Right cardiac atrium (tissue), 5 donors: ENCODE data around the gene E2F6. TPM values are rescaled to one million over a fixed set of nuclear protein-coding genes. Genes with fewer than 3 reads are reported as not detected.
"Not testable (repeated sequence)": the region's sequence is repeated elsewhere in the genome, so short reads cannot be mapped to it uniquely, and the experiment has no call there.

ENCODE experiments used
- ATAC-seq, 2 donors: fragments of 200-7000 bp; cut with Tn5 transposase; one replicate each; pipeline versions ENCODE4 v1.8.0 to v1.9.1; 2020; ENCODE audit warnings: moderate library complexity in 2 of 2, mild to moderate bottlenecking in 1 of 2
- DNase-seq, 3 donors: peaks; one replicate each; pipeline ENCODE4 v3.0.0-alpha.2; 2020
- H3K27ac ChIP-seq: one replicate; pipeline ENCODE4 v1.5.1; 2013; ENCODE audit warnings: mild to moderate bottlenecking, low read length, control low read depth, moderate library complexity
- H3K27me3 ChIP-seq: one replicate; pipeline ENCODE4 v1.6.1; 2013; ENCODE audit not compliant: control insufficient read depth, insufficient read depth
- H3K4me1 ChIP-seq: one replicate; pipeline ENCODE4 v1.6.1; 2013; ENCODE audit warnings: low read length; ENCODE audit not compliant: control insufficient read depth, insufficient read depth
- H3K4me3 ChIP-seq: one replicate; pipeline ENCODE4 v1.5.1; 2013; ENCODE audit warnings: low read length, control low read depth
- H3K9me3 ChIP-seq: one replicate; pipeline ENCODE4 v1.6.1; 2013; ENCODE audit warnings: low read length; ENCODE audit not compliant: control insufficient read depth
- WGBS: extraction: QIAGEN DNeasy Blood & Tissue Kit; methylation state at CpG from one replicate; pipeline ENCODE4 v1.1.7; 2013; 5-methylcytosine and 5-hydroxymethylcytosine counted together
- intact Hi-C, 4 donors: fragments of 100-400 bp; cut with DNase I; formaldehyde crosslinking; loops; one replicate each; pipeline versions ENCODE4 v1.11.0 to v1.14.0; 2022 to 2023
- polyA plus RNA-seq: library from polyadenylated mRNA; stranded (reverse); fragments of 200-250 nt; gene quantifications from one replicate; pipeline ENCODE4 v1.2.3, GENCODE V29; 2013
- total RNA-seq, 4 donors: library from RNA; stranded (reverse); fragmentation: NEBNext Ultra II Directional; extraction: Animal tissue kit (Norgen Biotek cat#: 25700); gene quantifications; one replicate each; pipeline ENCODE4 v1.2.1, GENCODE V29; 2021
- donor health status: healthy with polysubstance abuse.
- donor health status: DM: no; HTN: yes; CAD: no.
- donor health status: DM: no; HTN: no; CAD: no.
- donor health status: DM: no; HTN: yes; CAD: no; lungs with severe emphysema.
- donor health status: DM: yes; HTN: yes; CAD: no.

Gene E2F6
- total and polyA plus RNA-seq, 5 donors = 10.9 to 19.9 (median 15.9) TPM

DNA sequence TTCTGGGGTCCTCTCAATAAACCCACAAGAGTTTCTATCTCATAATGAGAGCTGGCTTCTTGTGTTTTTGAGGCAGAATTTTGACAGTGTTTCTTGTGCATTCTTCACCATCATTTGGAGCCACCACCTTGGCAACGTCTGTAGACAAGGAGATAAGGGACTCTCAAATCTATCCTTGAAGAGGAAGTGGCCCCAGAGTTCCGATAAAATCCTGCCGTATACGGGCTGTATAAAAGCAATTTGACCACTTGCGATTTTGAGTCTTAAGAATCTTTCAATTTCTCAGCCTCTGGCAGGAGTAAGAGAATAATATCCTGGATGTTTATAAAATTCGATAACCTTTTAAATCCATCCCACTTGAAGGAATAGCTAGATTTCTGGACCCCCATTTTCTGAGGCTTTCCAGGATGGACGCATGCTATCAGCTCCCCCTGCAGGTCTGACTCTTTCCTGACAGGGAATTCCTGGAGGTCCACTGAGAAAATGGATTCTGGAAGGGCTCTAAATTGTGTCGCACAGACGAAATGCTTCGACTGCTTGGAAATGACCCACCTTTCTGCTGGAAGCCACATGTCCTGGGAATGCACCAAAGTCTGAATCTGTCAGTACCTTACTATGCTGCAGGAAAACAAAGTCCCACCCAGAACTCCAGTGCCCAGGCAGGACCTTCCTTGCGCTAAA is 54.1 kb downstream of the E2F6 start:
- DNase-seq (peak in 2 of 3 donors; percentile 56 to 69), ATAC-seq (peak; percentile 70 to 73)
- Histone ChIP-seq H3K27ac (no peak overlapping the region), H3K27me3 (no peaks in the 10 kb centered on the region), H3K4me1 (no peaks in the 10 kb centered on the region), H3K4me3 (peak overlapping the region; percentile 37), H3K9me3 (no peaks in the 10 kb centered on the region)
- intact Hi-C loops = loop anchor here (1.0 to 10.0 kb wide), 6 partner anchors 70 to 280 kb away; partner anchors contain the start of gene ROCK2 (in 1 of the 4)
- WGBS = 18% methylated on average over 11 of the region's 11 CpGs

DNA sequence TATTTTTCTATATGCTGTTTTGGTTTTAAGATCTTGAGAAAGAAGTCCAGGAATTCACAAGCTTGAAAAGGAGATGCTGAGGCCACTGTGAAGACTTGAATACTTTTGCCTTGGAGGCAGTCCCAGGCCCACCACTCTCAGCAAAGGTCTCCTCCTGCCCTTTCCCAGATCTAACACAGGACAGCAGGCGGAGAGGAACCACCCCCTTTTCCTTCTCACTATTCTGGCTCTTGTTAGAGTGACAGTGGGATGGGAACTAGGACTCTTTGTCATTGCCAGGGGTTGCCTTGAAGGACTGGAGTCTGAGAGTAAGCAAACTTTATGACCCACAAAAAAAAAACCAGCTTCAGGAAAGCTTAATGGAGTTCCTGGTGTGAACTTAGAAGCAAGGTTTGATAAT is 54.7 kb downstream of the E2F6 start:
- 78% methylated on average over 1 of the region's 1 CpG for WGBS
- no peak for DNase-seq
- no peaks in the 10 kb centered on the region for H3K27me3 ChIP-seq
- ATAC-seq = peak; percentile 25 to 39
- no peaks in the 10 kb centered on the region for H3K4me1 ChIP-seq
- H3K9me3 ChIP-seq = no peaks in the 10 kb centered on the region
- no peak overlapping the region for H3K27ac ChIP-seq
- intact Hi-C loops = loop anchor here (5.0 to 10.0 kb wide), 4 partner anchors 69 to 279 kb away; partner anchors contain the start of gene ROCK2 (in 1 of the 4)
- H3K4me3 ChIP-seq = peak overlapping the region; percentile 37

DNA sequence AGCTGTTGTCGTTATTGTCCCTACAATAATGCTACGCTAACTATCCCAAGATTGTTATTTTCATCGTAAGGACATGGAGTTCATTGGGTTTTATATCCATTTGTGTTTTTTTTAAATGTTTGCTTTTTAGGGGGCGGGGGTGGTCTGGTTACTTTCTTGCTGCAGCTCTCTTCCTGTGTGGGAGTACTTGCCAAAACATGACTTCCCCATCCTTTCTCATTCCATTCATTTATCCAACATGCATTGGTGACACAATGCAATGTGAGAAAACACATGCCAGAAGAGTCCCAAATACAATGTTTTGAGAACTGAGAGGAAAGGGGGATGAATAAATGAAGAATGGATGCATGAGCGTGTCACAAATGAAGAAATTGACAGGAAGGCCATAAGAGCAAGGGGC is 55.9 kb downstream of the E2F6 start:
- H3K27me3 ChIP-seq = no peaks in the 10 kb centered on the region
- peaks cover 2% of the 10 kb centered on the region for H3K4me1 ChIP-seq
- ATAC-seq (no peak), DNase-seq (no peak)
- H3K4me3 ChIP-seq = no peak overlapping the region
- no peaks in the 10 kb centered on the region for H3K9me3 ChIP-seq
- H3K27ac ChIP-seq = no peak overlapping the region
- 85% methylated on average over 5 of the region's 5 CpGs for WGBS
- intact Hi-C loops = loop anchor here (5.0 to 10.0 kb wide), 4 partner anchors 68 to 278 kb away; partner anchors contain the start of gene ROCK2 (in 1 of the 4)

DNA sequence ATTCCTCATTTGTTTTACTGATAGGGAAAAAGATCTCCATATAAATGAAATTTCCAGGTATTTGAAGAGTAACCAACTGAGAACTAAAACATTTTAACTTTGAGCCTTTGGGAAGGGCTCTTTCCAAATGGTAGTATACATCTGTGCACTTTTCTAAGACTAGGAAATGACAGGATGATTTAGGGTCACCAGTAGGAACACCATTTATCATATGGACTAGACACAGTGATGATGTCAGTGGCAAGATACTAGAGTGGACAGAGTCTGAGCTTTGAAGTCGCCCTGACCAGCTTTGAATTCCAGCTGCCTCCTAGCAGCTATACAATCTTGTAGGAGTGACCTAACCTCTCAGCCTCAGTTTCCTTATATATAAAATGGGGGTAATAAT is 56.4 kb downstream of the E2F6 start:
- Histone ChIP-seq H3K4me3 (no peak overlapping the region), H3K27me3 (no peaks in the 10 kb centered on the region), H3K4me1 (peaks cover 2% of the 10 kb centered on the region), H3K9me3 (no peaks in the 10 kb centered on the region), H3K27ac (no peak overlapping the region)
- DNase-seq (no peak), ATAC-seq (no peak)
- intact Hi-C loops = loop anchor here in 2 of 4 donors (5.0 to 10.0 kb wide), 2 partner anchors 65 to 177 kb away; partner anchors contain the start of gene ROCK2 (in 1 of the 2)
- 98% methylated on average over 1 of the region's 1 CpG for WGBS

DNA sequence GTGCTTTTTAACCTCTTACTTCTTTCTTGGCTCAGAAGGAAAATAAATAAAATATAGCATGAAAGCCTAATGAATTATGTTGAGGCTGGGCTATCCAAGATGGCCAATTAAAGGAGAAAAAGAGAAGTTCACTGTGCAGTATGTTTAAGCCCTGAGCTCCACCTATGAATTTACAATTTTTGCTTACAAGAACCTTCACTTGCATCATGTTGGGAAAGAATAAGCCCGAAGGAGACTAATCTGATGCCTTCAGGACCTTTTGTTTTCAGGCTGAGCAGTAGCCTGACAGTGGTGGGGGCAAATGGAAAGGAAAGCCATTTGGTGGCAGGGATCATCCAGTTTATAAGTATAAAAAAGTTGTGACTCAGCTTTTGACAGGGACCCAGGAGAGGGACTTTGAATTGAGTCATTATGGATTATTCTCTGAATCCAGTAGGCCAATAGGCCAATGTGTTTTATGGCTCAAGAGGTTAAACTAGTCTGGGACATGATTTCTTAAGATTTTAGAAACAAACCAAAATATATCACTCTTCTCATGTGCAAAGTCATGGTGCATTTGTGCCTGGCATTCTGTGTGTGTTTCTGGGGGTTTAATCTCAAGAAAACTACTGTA is 56.9 kb downstream of the E2F6 start:
- DNase-seq (no peak), ATAC-seq (no peak)
- Histone ChIP-seq H3K27me3 (no peaks in the 10 kb centered on the region), H3K27ac (no peak overlapping the region), H3K4me1 (peaks cover 2% of the 10 kb centered on the region), H3K9me3 (no peaks in the 10 kb centered on the region), H3K4me3 (no peak overlapping the region)
- whole genome bisulfite sequencing = 80% methylated on average over 1 of the region's 1 CpG
- intact Hi-C loops = loop anchor here in 2 of 4 donors (5.0 to 10.0 kb wide), 2 partner anchors 64 to 177 kb away; partner anchors contain the start of gene ROCK2 (in 1 of the 2)

DNA sequence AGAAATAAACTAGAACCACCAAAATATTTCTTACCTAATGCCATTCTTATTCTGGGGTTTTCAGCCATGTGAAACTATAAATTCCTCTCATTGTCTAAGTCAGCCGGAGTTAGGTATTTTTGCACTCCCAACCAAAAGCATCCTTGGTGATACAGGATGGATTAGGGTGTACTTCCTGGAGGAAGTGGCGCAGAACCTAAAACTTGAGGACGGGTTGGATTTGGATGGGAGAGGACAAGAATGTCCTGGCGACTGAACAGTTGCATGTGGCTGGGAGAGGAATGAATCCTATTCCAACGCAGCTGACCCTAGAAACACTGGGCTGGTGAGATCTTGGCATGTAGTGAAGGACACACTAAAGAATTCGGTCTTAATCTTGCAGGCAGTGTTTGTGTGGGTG is 58.5 kb downstream of the E2F6 start:
- DNase-seq (no peak), ATAC-seq (no peak)
- H3K27ac ChIP-seq = no peak overlapping the region
- no peak overlapping the region for H3K4me3 ChIP-seq
- H3K4me1 ChIP-seq = peaks cover 2% of the 10 kb centered on the region
- no peaks in the 10 kb centered on the region for H3K9me3 ChIP-seq
- H3K27me3 ChIP-seq = no peaks in the 10 kb centered on the region
- 81% methylated on average over 6 of the region's 6 CpGs for WGBS
- intact Hi-C loops = loop anchor here in 2 of 4 donors (5.0 to 10.0 kb wide), 2 partner anchors 63 to 175 kb away; partner anchors contain the start of gene ROCK2 (in 1 of the 2)

DNA sequence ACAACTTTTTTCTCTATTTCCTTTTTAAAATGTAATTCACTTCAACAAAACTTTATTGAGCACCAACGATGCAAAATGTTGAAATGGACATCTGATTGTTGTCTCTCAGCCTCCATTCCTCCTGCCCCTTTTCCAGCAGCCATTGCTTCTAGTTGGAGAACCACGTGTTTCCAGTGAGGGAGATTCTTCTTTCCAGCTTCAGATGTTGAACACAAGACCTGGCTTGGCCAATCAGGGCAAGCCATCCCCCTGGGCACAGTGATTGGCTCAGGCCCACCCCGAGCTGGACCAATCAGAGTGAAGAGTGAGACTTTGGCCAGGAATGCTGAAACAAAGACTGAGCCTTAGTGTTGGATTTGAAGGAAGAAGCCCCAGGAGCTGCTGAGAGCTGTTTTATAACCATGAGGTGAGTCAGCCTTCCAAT is 59.0 kb downstream of the E2F6 start:
- intact Hi-C loops = loop anchor here in 2 of 4 donors (5.0 to 10.0 kb wide), 2 partner anchors 62 to 175 kb away; partner anchors contain the start of gene ROCK2 (in 1 of the 2)
- H3K4me3 ChIP-seq = no peak overlapping the region
- no peaks in the 10 kb centered on the region for H3K27me3 ChIP-seq
- ATAC-seq (peak in 1 of 2 donors; percentile 44), DNase-seq (peak; percentile 49 to 77 (median 77))
- H3K4me1 ChIP-seq = peaks cover 2% of the 10 kb centered on the region
- no peaks in the 10 kb centered on the region for H3K9me3 ChIP-seq
- WGBS = 60% methylated on average over 3 of the region's 3 CpGs
- H3K27ac ChIP-seq = no peak overlapping the region

DNA sequence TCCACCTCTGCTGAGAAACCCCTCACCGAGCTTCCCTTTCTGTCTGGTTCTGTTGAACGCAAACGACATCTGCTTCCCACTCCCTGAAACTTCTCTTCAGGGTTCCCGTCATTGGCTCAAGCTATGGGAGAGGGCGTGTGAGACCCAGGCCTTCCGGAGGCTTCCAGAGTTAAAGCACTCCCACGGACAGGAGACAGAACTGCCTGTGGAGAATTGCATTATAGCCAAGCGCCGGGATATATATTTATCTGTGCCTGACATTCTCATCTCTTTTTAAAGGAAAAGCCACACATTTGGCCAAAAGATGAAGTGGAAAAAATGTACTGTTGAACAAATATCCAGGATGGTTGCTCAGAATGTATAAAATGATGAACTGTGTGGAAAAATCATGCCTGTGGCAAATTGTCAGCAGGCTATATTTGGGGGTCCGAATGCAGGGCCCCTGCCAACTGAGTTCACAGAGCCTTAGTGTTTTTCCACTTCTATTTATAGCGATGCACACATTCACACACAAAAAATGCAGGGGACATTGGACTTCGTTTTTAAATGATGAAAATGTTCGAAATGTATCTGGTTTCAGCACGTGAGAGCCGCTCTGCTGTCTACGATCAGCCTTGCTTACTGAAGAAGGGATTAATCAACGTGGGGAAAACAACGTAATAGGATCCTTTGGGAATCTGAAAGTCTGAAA is 59.5 kb downstream of the E2F6 start:
- no peaks in the 10 kb centered on the region for H3K27me3 ChIP-seq
- H3K9me3 ChIP-seq = no peaks in the 10 kb centered on the region
- no peak overlapping the region for H3K4me3 ChIP-seq
- H3K27ac ChIP-seq = peak overlapping the region; percentile 48
- 42% methylated on average over 18 of the region's 18 CpGs for WGBS
- intact Hi-C loops = loop anchor here in 2 of 4 donors (5.0 to 10.0 kb wide), 2 partner anchors 62 to 174 kb away; partner anchors contain the start of gene ROCK2 (in 1 of the 2)
- ATAC-seq (no peak), DNase-seq (no peak)
- peaks cover 2% of the 10 kb centered on the region for H3K4me1 ChIP-seq

DNA sequence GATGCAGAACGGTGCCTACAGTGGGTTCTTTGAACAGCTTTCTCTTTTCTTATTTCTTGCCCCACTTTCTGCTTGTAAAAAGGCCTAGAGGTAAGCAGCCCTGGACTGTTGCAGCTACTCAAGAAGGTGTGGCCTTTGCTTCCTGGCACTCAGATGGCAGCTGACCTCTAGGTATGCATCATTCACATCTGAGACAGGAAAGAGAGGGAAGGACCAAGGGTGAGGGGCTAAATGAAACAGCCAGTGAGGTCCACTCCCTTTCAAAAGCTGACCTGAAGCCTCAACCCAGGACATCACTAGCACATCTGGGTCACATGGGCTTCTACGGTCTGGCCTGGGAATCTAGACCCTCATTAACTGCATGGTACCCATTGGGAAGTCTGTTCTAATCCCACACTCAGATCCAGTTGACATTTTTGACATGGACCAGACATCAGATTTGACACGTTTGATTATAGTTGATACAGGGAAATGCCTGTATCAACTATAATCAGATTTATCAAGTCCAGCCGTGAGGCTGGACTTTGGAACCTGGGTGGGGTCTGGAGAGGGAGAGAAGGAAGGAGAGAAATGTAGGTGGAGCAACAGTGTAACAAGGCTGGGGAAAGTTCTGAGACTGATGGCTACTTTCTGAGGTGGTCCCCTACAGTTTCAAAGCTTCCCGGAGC is 60.2 kb downstream of the E2F6 start:
- 79% methylated on average over 5 of the region's 5 CpGs for WGBS
- Histone ChIP-seq H3K9me3 (no peaks in the 10 kb centered on the region), H3K27me3 (no peaks in the 10 kb centered on the region), H3K4me3 (no peak overlapping the region), H3K4me1 (peaks cover 2% of the 10 kb centered on the region), H3K27ac (peak overlapping the region; percentile 48)
- DNase-seq (no peak), ATAC-seq (no peak)
- intact Hi-C loops = loop anchor here in 2 of 4 donors (5.0 to 10.0 kb wide), 2 partner anchors 61 to 173 kb away; partner anchors contain the start of gene ROCK2 (in 1 of the 2)

DNA sequence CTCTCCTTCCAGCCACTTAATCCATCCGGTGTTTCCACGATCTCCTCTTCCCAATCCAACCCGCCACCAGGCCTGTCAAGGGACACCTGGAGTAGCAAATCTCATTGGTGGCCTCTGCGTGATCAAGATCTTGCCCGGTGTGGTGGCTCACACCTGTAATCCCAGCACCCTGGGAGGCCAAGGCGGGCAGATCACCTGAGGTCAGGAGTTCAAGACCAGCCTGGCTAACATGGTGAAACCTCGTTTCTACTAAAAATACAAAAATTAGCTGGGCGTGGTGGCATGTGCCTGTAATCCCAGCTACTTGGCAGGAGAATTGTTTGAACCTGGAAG is 60.9 kb downstream of the E2F6 start:
- not testable (repeated sequence) for H3K9me3 ChIP-seq, H3K27ac ChIP-seq, H3K4me3 ChIP-seq, ATAC-seq, H3K27me3 ChIP-seq, DNase-seq, H3K4me1 ChIP-seq
- 89% methylated on average over 8 of the region's 8 CpGs for WGBS
- intact Hi-C loops = loop anchor here in 2 of 4 donors (5.0 to 10.0 kb wide), 2 partner anchors 60 to 173 kb away; partner anchors contain the start of gene ROCK2 (in 1 of the 2)
